ENCODE results near the gene MUC4.

Gene MUC4

GRCh38 chr3:195755791-195756676 lies 55.7 kb downstream of the MUC4 start:
- no peak for TF ChIP-seq CTCF (IDR thresholded peaks at IDR 0.05; ENCODE audit: borderline replicate concordance, insufficient read depth, low read depth, low read length)
- no peak overlapping the region for H3K4me3 ChIP-seq (ENCODE audit: low read depth, low read length)

GRCh38 chr3:195755391-195755790 lies 56.3 kb downstream of the MUC4 start:
- H3K4me3 ChIP-seq (ENCODE audit: low read depth, low read length), result no peak overlapping the region
- TF ChIP-seq CTCF (IDR thresholded peaks at IDR 0.05; ENCODE audit: borderline replicate concordance, insufficient read depth, low read depth, low read length), result no peak

GRCh38 chr3:195754906-195755305 lies 56.8 kb downstream of the MUC4 start:
- TF ChIP-seq CTCF (IDR thresholded peaks at IDR 0.05; ENCODE audit: borderline replicate concordance, insufficient read depth, low read depth, low read length), result no peak
- H3K4me3 ChIP-seq (ENCODE audit: low read depth, low read length), result no peak overlapping the region

- TF ChIP-seq CTCF (IDR thresholded peaks at IDR 0.05; ENCODE audit: borderline replicate concordance, insufficient read depth, low read depth, low read length), result no peak
- no peak overlapping the region for H3K4me3 ChIP-seq (ENCODE audit: low read depth, low read length)
These were observed 57.6 kb downstream of the MUC4 start for GRCh38 chr3:195754141-195754540.

- no peak for TF ChIP-seq CTCF (IDR thresholded peaks at IDR 0.05; ENCODE audit: borderline replicate concordance, insufficient read depth, low read depth, low read length)
These were observed 58.1 kb downstream of the MUC4 start for GRCh38 chr3:195753581-195753980.

GRCh38 chr3:195752546-195753331 lies 59.0 kb downstream of the MUC4 start:
- H3K4me3 ChIP-seq (ENCODE audit: low read depth, low read length), result no peak overlapping the region
- no peak for TF ChIP-seq CTCF (IDR thresholded peaks at IDR 0.05; ENCODE audit: borderline replicate concordance, insufficient read depth, low read depth, low read length)

More at GRCh38 chr3:195753581-195753980, 58.1 kb downstream of the MUC4 start:
- H3K4me3 ChIP-seq (ENCODE audit: low read depth, low read length), result no peak overlapping the region

Data from GM12875 (cell line).